CD4-positive, alpha-beta T cell (primary cell): ENCODE measurements around the gene ADAMTSL1. TPM values are rescaled to one million over a fixed set of nuclear protein-coding genes. Genes with fewer than 3 reads are reported as not detected.

Experiments
- ATAC-seq: fragments of 200-7000 bp; cut with Tn5 transposase; one replicate; pipeline ENCODE4 v1.10.0; 2022; ENCODE audit warnings: mild to moderate bottlenecking; ENCODE audit not compliant: poor library complexity
- CTCF ChIA-PET: fragments of 350-600 bp; sonication (Branson Sonifier 250); formaldehyde crosslinking; loops from one replicate; lab custom pipeline; 2021; ENCODE audit warnings: antibody characterized with exemption, inconsistent platforms; lab: Charles Lee
- POLR2A ChIA-PET: fragments of 350-600 bp; sonication (Branson Sonifier 250); formaldehyde crosslinking; loops from one replicate; lab custom pipeline; 2021; ENCODE audit warnings: antibody characterized with exemption, inconsistent platforms; lab: Charles Lee
- DNase-seq, 14 experiments: peaks; one replicate each; pipeline ENCODE4 v3.0.0-alpha.2; 2013 to 2020; ENCODE audit warnings: mixed read lengths in 2 of 14
- H3K27ac ChIP-seq, 2 donors: one replicate each; pipeline versions ENCODE4 v1.5.1 to v1.7.0; 2013; ENCODE audit warnings: low read length in 2 of 2, low read depth in 1 of 2, mild to moderate bottlenecking in 1 of 2
- H3K27me3 ChIP-seq, 2 experiments: 1 replicate in 1 of 2; 2 replicates in 1 of 2; pipeline versions ENCODE4 v1.6.1 to v1.7.0; 2013; ENCODE audit warnings: low read length in 2 of 2, control low read depth in 1 of 2, mild to moderate bottlenecking in 1 of 2, moderate library complexity in 1 of 2; ENCODE audit not compliant: insufficient read depth in 2 of 2, control insufficient read depth in 1 of 2
- H3K36me3 ChIP-seq: one replicate; pipeline ENCODE4 v1.6.1; 2013; ENCODE audit warnings: low read length, control low read depth; ENCODE audit not compliant: insufficient read depth
- H3K4me1 ChIP-seq: one replicate; pipeline ENCODE4 v1.6.1; 2013; ENCODE audit warnings: low read length, control low read depth; ENCODE audit not compliant: insufficient read depth
- H3K4me3 ChIP-seq: one replicate; pipeline ENCODE4 v1.5.1; 2013; ENCODE audit warnings: mild to moderate bottlenecking, low read length, moderate library complexity
- H3K9me3 ChIP-seq, 2 experiments: 1 replicate in 1 of 2; 2 replicates in 1 of 2; pipeline versions ENCODE4 v1.6.1 to v1.7.0; 2013; ENCODE audit warnings: low read length in 2 of 2, mild to moderate bottlenecking in 2 of 2, control low read depth in 1 of 2, moderate library complexity in 1 of 2; ENCODE audit not compliant: control insufficient read depth in 1 of 2, insufficient read depth in 1 of 2
- H3K27ac Mint-ChIP-seq: one replicate; pipeline ENCODE4 v1.8.0; 2020; ENCODE audit warnings: mixed read lengths
- H3K27me3 Mint-ChIP-seq: one replicate; pipeline ENCODE4 v1.8.0; 2021; ENCODE audit warnings: mixed read lengths
- H3K36me3 Mint-ChIP-seq: one replicate; pipeline ENCODE4 v1.8.0; 2021; ENCODE audit warnings: low read depth, mixed read lengths
- H3K4me1 Mint-ChIP-seq: one replicate; pipeline ENCODE4 v1.8.0; 2021; ENCODE audit warnings: low read depth, mixed read lengths
- H3K4me3 Mint-ChIP-seq: one replicate; pipeline ENCODE4 v1.8.0; 2020; ENCODE audit warnings: mild to moderate bottlenecking, mixed read lengths
- H3K9me3 Mint-ChIP-seq: one replicate; pipeline ENCODE4 v1.8.0; 2020; ENCODE audit warnings: mixed read lengths
- intact Hi-C, 2 experiments: fragments of 100-400 bp; cut with DNase I in 1 of 2; cut with micrococcal nuclease in 1 of 2; formaldehyde crosslinking; loops; one replicate each; pipeline versions ENCODE4 v1.15.1 to v1.9.0; 2023 to 2025; cut with DNase I, micrococcal nuclease
- total RNA-seq, 174 experiments: library from RNA in 2 of 174; stranded (reverse) in 2 of 174; gene quantifications; one replicate each; pipeline ENCODE4 v1.2.3 and lab custom pipeline; 2021 to 2026
- TF ChIP-seq, protein P1 (sequence below): fragments of 200-600 bp; IDR thresholded peaks from one replicate; pipeline ENCODE4 v1.8.0; 2022; ENCODE audit warnings: antibody characterized with exemption, mild to moderate bottlenecking

ADAMTSL1 gene
- total RNA-seq, 2 experiments from 2014 or later: not detected

DNA sequence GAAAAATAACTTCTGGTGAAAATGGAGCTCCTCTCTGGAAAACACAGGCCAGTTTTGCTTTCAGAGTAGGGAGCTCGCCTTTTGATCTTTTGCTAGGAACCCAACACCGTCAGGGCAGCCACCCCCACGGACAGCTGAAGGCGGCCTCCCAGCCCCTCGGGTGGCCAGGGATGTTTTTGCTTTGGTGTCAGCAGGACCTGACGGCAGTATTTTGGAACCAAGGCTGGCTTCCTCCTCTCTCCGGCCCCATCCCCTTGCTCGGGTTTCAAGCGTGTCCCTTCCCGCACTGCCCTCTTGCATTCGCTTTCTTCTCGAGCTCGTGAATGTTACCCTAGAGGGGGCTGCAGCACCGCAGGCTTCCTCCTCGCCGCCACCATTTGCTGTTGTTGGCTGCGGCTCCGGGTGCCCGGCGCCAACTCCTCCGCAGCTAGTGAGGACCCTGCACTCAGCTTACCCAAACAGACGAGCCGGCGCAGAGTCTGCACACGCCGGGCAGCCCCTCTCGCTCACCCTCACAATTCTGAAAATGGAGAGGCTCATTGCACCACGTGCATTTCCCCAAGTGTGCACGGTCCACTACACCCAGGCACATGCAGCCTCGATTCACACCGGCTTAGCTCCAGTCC is 35.5 kb upstream of the ADAMTSL1 start:
- no peak overlapping the region for H3K27ac Mint-ChIP-seq
- no peak overlapping the region for H3K4me3 ChIP-seq
- peaks cover 0 to 6% of the 10 kb centered on the region in 2 experiments for H3K9me3 ChIP-seq
- ATAC-seq (no peak), DNase-seq (no peak)
- no peaks in the 10 kb centered on the region for H3K36me3 Mint-ChIP-seq
- CTCF ChIA-PET: no interaction called here
- no peak overlapping the region for H3K4me3 Mint-ChIP-seq
- no peaks in the 10 kb centered on the region for H3K9me3 Mint-ChIP-seq
- no peaks in the 10 kb centered on the region for H3K4me1 ChIP-seq
- intact Hi-C loops: no loop called here
- POLR2A ChIA-PET: no interaction called here
- no peaks in the 10 kb centered on the region for H3K36me3 ChIP-seq
- peaks cover 39% of the 10 kb centered on the region for H3K27me3 Mint-ChIP-seq
- H3K4me1 Mint-ChIP-seq: no peaks in the 10 kb centered on the region
- H3K27me3 ChIP-seq: peaks cover 0 to 16% of the 10 kb centered on the region in 2 experiments
- H3K27ac ChIP-seq: no peak overlapping the region
- TF ChIP-seq, protein P1, sequence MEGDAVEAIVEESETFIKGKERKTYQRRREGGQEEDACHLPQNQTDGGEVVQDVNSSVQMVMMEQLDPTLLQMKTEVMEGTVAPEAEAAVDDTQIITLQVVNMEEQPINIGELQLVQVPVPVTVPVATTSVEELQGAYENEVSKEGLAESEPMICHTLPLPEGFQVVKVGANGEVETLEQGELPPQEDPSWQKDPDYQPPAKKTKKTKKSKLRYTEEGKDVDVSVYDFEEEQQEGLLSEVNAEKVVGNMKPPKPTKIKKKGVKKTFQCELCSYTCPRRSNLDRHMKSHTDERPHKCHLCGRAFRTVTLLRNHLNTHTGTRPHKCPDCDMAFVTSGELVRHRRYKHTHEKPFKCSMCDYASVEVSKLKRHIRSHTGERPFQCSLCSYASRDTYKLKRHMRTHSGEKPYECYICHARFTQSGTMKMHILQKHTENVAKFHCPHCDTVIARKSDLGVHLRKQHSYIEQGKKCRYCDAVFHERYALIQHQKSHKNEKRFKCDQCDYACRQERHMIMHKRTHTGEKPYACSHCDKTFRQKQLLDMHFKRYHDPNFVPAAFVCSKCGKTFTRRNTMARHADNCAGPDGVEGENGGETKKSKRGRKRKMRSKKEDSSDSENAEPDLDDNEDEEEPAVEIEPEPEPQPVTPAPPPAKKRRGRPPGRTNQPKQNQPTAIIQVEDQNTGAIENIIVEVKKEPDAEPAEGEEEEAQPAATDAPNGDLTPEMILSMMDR: no peak

DNA sequence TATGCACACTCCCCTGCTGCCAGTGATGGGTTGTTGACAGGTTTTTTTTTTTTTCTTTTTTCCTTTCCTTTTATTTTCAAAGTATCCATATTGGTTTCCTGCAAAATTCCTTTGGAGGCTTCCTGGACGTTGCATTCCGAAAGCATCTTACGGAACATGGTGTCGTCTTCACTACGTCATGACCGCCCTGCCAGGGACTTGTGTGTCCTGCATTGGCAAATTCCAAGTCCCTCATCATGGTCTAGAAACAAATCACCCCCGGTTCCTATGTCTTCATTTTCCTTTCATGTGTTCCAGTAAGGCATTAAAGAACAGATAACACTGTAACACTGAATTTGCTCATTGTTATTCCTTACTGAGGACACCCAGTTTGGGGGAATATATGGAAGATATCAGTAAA is 35.0 kb upstream of the ADAMTSL1 start:
- no peaks in the 10 kb centered on the region for H3K36me3 Mint-ChIP-seq
- no peak overlapping the region for H3K27ac ChIP-seq
- no peak for ATAC-seq
- TF ChIP-seq, protein P1: no peak
- POLR2A ChIA-PET: no interaction called here
- CTCF ChIA-PET: no interaction called here
- H3K4me3 Mint-ChIP-seq: no peak overlapping the region
- H3K36me3 ChIP-seq: no peaks in the 10 kb centered on the region
- peaks cover 0 to 6% of the 10 kb centered on the region in 2 experiments for H3K9me3 ChIP-seq
- peaks cover 39% of the 10 kb centered on the region for H3K27me3 Mint-ChIP-seq
- peaks cover 0 to 16% of the 10 kb centered on the region in 2 experiments for H3K27me3 ChIP-seq
- no peaks in the 10 kb centered on the region for H3K4me1 Mint-ChIP-seq
- H3K27ac Mint-ChIP-seq: no peak overlapping the region
- DNase-seq: no peak
- intact Hi-C loops: no loop called here
- no peaks in the 10 kb centered on the region for H3K4me1 ChIP-seq
- no peak overlapping the region for H3K4me3 ChIP-seq
- H3K9me3 Mint-ChIP-seq: no peaks in the 10 kb centered on the region

DNA sequence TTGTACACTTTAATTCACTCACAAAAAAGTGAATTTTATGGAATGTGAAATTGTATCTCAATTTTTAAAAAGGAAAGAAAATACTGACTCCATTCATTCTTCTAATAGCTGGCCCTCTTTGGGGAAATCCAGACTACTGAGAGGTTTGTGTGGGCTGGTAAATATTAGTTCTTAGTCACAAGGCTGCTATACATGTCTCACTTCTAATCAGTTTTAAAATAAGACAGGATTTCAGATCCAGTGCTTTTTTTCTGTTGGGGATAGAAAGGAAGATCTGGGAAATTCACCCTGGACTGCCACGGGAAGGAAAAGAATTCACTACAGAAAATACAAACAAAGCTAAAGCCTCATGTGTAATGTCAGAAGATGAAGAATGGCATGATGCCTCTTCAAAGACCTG is 32.7 kb upstream of the ADAMTSL1 start:
- Histone ChIP-seq H3K27ac (no peak overlapping the region), H3K4me1 (no peaks in the 10 kb centered on the region), H3K9me3 (peaks cover 0 to 6% of the 10 kb centered on the region in 2 experiments), H3K36me3 (no peaks in the 10 kb centered on the region), H3K27me3 (peaks cover 0 to 16% of the 10 kb centered on the region in 2 experiments), H3K4me3 (no peak overlapping the region)
- Mint-ChIP-seq H3K27ac (no peak overlapping the region), H3K4me1 (no peaks in the 10 kb centered on the region), H3K9me3 (no peaks in the 10 kb centered on the region), H3K27me3 (peaks cover 25% of the 10 kb centered on the region), H3K36me3 (no peaks in the 10 kb centered on the region), H3K4me3 (no peak overlapping the region)
- no peak for ATAC-seq
- ChIA-PET POLR2A (no interaction called here), CTCF (no interaction called here)
- TF ChIP-seq, protein P1: no peak
- intact Hi-C loops: no loop called here
- DNase-seq: no peak
